Stimulated activated CD4-positive, alpha-beta T cell treated with anti-CD3 and anti-CD28 coated beads, TNF-alpha, amount 100 ng/mL, for 4 hours (primary cell): ENCODE measurements around the gene RUSF1.
A peak's percentile ranks its signal among the peaks of the same experiment; 100 is the strongest.
"Not testable (repeated sequence)": the region's sequence is repeated elsewhere in the genome, so short reads cannot be mapped to it uniquely, and the experiment has no call there.

Experiments
- DNase-seq, 3 experiments: peaks; one replicate each; pipeline ENCODE4 v3.0.0-alpha.2; 2020; ENCODE audit warnings: low read depth in 3 of 3

The RUSF1 gene

DNA sequence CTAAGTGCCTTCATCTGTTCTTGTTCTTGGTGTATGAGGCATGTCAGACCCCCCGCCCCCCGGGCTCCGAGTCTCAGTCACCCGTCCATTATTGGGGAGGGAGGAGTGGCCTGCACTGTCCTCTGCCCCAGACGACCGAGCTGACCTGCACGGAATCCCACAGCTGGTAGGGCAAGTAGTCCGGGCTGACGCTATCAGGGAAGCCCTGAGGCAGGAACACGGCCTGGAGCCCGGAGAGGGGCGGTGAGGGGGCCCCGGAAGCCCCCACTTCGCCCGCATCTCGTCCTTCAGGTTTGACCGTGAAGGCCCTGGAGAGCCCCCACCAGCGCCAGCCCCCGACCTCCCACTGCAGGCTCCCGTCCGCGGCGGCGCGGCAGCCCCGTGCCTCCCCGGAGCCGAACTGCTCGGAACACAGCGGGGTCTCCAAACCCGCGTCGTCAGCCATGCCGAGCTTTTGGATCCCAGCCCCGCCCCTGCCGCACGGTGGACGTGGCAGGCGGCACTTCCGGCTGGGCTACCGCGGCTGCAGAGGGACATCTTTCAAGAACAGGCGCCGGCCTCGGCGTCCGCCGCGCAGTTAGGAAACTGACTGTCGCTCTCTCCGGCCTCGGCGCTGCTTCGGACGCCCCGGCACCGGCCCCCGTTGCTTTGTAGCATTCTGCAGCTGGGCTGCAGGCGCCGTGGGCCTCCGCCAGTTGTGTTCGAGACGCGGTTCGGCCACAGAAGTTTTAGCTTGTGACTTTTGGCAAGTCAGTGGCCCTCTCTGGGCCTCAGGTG lies at the start of gene RUSF1:
TSS of gene RUSF1 (minus strand) at position 463 of the 777 bp plus-strand sequence. CDS start at position 445, 18 bp downstream.
- DNase-seq, result peak; percentile 58 to 83 (median 65)

DNA sequence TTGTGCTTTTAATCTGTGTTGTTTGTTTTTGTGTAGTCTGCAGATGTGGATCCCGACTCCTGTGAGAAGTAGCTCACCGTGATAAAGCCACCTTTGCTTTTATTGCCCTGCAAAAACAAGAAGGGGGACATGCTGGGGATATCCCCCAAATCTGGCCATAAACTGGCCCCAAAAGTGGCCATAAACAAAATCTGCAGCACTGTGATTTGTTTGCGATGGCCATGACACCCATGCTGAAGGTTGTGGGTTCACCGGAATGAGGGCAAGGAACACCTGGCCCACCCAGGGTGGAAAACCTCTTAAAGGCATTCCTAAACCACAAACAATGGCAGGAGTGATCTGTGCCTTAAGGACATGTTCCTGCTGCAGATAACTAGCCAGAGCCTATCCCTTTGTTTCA lies 34.6 kb upstream of the RUSF1 start:
- no peak for DNase-seq

DNA sequence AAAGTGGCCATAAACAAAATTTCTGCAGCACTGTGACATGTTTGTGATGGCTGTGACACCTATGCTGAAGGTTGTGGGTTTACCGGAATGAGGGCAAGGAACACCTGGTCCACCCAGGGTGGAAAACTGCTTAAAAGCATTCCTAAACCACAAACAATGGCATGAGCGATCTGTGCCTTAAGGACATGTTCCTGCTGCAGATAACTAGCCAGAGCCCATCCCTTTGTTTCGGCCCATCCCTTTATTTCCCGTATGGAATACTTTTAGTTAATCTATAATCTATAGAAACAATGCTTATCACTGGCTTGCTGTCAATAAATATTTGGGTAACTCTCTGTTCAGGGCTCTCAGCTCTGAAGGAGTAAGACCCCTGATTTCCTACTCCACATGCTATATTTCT lies 31.6 kb upstream of the RUSF1 start:
- DNase-seq, result not testable (repeated sequence)

DNA sequence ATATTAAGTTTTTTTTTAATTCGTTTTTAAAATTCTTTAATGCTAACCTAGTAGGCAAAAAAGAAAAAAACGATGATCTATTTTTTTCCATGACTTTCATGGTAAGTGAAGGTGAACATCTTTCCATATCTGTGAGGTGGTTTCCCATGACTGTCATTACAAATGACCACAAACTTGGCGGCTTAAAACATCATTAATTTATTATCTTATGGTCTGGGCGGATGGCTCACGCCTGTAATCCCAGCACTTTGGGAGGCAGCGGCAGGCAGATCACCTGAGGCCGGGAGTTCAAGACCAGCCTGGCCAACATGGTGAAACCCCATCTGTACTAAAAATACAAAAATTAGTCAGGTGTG lies 30.0 kb upstream of the RUSF1 start:
- not testable (repeated sequence) for DNase-seq

DNA sequence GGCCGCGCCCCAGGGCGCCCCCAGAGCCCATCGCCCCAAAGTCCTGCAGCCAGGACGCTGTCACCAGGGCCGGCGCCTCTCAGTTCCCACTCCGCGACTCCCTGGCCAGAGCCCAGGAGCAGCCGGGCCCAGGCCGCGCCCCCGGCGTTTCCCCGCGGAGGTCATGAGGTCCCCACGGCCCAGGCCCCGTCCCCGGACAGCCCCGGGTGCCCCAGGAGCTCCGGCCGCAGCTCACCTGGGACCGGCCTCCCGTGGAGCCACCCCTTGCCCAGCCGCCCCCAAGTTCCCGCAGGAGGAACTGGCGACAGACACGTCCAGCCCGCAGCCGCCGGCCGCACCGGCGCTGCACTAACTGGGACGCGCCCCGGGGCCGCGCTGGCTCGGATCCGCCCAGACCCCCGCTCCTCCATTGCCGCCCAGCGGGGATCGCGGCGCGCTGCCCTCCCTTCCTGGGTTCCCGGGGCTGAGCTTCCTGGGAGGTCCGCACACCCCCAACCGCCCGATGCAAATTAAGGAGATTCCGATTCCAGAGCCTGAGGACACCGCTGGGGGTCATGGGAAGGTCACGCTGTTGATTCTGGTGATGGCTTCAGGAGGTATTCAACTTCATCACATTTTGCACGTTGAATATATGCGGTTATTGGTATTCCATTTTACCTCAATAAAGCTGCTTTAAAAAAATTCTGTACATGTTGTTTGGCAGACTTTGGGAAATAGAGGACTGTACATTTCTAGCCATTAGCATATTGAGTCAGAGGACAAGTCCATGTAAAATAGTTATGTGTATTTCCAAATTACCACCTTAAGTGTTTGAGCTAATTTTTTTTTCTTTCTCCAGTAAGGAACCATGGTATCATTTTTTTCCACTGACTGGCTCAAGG lies 29.4 kb upstream of the RUSF1 start:
- no peak for DNase-seq

DNA sequence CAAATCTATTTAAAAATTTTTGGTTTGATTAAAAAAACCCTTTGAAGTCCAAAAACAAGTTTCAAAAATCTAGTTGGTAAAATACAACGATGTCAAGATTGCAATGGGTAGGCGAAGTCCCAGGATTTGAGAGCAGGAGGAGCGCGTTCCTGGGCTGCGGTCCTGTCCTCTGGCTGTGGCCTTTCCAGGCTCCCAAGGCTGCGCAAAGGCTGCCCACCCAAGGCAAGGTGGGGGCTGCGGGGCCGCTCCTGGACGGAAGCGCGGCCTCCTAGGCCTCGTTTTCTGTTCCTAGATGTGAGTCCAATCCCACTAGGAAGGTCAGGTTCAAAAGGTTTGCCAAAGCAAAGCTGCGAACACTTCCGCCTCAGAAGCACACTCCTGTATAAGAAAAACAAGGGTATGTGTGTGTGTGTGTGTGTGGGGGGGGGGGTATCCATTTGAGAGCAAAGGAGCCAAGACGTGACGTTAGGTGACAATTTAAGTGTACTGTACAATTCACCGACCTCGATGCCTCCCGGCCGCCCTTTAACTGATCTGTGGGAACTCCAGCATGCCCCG lies 28.7 kb upstream of the RUSF1 start:
- DNase-seq, result no peak

DNA sequence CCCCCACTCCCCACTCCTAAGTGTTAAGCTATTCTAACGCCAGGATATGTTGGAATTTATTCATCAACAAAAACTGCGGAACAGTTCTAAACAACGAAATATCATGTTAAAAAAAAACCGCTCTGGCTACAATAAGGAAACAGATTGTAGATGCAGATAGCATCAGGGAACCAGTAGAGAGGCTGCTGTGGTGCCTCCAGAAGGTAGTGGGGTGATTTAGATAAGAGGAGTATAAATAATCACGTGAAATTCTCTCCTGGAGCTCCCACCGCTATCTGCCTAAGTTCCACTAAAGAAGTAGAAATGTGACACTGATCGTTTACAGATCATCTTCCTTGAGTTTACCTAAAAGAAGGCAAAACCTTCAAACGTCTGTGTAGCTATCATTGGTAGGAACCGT lies 27.5 kb upstream of the RUSF1 start:
- no peak for DNase-seq

DNA sequence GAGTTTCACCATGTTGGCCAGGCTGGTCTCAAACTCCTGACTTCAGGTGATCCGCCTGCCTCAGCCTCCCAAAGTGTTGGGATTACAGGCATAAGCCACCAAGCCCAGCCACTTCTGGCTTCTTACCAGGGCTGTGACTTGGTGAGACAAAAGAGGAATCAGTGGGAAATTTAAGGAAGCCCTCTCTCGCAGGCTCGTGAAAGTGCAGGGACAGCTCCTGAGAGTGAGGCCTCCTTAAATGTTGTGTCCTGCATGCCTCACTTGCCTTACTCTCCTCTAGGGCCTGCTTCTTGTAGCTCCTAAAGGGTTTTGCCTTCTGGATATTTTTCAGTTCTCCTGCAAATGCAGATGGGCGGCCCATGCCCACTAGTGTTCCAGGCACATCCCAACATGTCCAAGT lies 24.7 kb upstream of the RUSF1 start:
- no peak for DNase-seq

DNA sequence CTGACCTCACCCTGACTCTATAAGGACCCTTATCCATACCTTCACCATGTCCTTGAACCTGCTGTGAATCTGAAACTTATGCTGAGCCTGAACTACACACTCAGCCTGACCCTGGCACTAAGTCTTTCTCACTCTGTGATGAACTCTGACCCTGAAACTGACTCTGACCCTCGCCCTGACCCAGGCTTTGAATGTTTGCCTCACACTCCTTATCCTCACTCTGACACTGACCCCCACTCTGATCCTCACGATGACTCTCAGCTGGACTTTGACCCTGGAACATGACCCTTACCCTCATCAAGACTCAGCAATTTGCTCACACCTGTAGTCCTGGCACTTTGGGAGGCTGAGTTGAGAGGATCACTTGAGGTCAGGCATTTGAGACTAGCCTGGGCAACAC lies 23.9 kb upstream of the RUSF1 start:
- DNase-seq, result no peak

DNA sequence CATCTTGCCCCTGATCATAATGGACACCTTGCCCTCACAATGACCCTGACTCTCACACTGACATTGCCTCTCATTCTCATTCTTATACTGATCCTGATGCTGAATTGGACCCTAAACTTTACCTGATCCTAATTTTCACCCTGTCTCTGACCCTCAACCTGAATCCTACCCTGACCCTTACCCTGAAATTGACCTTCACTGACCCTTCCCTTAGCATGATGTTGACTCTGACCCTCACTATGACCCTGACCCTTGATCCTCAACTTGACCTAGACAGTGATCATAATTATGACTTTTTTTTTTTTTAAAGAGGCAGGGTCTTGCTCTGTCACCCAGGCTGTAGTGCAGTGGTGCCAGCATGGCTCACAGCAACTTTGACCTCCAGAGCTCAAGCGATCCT lies 22.9 kb upstream of the RUSF1 start:
- no peak for DNase-seq

DNA sequence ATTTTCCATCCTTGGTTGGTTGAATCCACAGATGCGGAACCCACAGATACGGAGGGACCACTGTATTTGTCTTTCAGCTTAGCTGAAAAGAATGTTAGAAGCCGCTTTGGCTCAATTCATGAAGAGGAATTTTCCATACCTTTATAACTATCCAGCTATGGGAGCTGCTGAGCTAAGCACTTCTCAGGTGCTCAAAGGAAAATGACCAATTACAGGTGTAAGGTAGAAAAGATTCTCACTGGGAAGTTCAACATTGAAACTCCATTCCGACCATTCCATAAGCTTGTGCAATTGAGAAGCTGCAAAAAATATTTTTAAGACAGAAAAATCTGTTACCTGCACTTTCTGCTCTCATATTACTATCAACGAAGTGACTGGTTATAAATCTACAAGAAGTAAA lies 22.2 kb upstream of the RUSF1 start:
- no peak for DNase-seq

DNA sequence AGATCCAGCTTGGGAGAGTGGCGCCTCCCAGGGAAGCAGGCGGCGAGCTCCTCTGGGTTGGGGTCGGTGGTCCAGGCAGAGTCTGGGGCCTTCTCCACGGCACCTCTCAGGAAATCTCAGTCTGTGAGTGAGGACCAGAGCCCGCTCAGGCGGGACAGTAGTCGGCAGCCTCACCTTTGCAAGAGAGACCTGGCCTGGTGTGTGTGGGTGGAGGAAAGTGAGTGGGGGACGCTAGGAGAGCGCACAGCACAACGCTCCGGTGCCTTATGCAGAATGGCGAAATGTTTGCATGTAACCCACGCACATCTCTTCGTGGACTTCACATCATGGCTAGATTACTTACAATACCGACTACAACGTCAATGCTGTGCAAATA lies 21.7 kb upstream of the RUSF1 start:
- no peak for DNase-seq

DNA sequence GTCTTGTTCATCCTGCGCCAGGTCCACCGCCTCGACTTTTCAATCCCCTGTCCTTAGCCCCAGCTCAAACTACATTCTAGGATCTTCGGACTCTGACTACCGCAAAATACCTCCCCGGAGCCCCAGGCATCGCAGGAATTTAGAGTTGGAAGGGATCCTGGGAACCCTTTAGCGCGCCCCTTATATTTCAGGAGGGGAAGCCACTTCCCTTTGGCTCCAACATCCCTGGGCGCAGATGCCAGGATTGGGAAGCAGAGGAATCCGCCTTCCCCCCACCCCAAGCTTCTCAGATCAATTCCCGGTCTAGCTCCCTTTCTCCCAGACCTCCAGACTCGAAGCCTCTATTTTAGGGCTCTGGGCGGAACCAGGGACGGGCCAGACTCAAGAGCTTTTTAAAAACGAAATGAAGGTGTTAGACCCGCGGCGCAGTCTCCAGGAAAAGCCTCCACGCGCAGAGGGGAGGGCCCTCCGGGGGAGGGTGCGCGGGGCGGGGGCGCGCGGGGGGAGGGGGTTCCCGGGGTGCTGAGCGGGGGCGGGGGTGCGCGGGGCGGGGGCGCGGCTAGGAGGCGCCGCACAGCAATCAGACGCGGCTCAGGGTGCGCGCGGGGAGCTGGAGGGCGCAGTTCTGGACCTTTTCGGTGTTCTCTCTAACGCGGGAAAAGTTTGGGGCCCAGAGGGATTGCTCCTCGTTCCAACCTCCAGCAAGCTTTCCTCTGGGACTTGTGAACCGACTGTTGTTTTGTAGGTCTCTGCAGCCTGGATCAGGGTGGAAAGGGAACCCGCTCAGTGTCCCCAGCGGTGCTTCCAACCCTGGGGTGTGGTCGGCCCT lies 21.1 kb upstream of the RUSF1 start:
- peak in 1 of 3 experiments; percentile 15 for DNase-seq

DNA sequence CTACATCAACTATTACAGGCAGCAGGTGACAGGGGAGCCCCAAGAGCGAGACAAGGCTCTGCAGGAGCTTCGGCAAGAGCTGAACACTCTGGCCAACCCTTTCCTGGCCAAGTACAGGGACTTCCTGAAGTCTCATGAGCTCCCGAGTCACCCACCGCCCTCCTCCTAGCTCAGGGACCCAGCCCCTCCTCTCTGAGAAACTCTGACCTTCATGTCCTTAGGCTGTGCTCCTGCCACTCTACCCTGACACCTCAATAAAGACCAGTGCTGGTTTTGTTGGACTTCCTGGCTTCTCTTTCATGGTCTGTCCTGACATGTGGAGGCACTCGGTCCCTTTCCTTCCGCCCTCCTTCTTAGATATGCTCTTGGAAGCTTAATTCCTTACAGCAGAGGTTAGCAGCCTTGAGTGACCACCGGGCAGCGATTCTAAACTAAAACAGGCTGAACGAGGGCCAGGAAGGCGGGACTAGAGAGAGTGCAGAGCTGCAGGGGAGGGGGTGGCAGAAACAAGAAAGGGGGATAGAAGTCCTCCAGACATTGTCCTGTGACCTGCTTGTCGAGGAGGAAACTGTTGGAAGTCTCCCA lies 20.4 kb upstream of the RUSF1 start:
- DNase-seq, result no peak

DNA sequence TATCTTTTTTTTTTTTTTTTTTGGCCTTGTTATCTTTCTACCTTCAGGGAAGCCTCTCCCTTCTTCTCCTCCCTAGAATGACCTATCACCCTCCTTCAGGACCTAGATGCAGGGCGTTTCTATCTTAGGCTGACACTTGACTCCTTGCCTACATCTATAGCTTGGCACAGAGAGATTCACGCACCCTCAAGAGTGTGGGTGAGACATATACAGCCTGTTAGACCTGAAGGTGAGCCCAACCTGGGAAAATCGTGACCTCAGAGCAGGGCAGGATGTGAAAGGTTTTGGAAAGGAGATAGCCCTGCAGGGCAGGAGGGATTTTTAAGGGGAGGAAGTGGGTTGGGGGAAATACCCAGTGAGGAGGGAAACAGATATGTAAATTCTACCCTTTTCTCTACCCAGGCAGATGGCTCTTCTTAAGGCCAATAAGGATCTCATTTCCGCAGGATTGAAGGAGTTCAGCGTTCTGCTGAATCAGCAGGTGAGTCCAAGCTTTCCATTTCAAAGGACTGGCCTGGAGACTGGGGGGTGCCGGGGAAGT lies 19.6 kb upstream of the RUSF1 start, which contains the start of gene AHSP:
TSS of gene AHSP (plus strand) at position 167 of the 541 bp plus-strand sequence. CDS start at position 407, 240 bp downstream.
- DNase-seq, result no peak

DNA sequence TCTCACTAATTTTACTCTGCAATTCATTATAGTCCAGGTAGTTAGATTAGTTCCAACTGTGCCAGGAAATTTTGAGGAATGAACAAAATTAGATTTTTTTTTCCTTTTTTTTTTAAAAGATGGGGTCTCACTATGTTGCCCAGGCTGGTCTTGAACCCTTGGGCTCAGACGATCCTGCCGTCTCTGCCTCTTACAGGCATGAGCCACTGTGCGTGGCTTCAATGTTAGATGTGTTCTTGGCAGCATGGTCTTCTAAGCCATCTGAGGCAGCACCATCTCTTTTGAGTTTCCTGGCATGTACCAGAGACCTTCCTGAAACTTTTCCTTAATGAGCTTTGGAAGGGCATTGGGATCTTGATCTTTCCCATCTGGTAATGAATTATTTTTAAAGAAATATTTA lies 16.9 kb upstream of the RUSF1 start:
- DNase-seq, result no peak

DNA sequence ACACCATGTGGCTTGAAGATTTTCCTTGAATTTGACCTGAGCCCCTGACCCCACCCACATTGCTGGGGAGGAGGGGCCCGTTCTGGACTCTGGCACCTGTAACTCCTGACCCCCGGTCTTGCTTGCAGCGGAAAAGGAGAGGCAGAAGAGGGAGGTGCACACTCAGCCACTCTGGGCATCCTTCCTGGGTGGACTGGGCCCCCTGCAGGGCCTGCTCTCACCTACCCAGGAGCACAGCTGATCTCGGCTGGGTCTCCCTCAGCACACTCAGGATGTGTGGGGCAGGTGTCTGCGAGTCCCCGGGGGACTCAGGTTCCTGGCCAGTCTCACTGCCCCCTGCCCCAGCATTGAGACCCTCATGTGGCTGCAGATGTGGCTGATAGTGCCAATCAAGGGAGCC lies 15.6 kb upstream of the RUSF1 start:
- DNase-seq, result not testable (repeated sequence)

DNA sequence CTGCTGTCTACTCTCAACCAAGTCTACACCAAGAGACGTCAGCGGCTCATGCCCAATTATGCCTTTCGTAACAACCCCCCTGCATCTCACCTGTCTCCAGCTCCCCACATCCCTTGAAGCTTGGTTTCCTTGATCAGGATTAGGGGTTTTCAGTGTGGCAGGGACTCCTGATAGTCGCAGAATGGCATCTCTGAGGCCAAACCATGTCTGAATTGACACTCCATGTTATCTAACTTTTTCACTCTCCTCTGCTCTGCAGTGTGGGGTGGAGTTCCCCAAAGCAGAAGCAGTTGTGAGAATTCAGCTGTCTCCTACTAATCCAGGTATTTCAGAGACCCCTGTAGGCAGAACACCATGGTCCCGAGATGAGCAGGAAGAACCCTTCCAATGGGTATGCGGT lies 13.9 kb upstream of the RUSF1 start:
- no peak for DNase-seq

DNA sequence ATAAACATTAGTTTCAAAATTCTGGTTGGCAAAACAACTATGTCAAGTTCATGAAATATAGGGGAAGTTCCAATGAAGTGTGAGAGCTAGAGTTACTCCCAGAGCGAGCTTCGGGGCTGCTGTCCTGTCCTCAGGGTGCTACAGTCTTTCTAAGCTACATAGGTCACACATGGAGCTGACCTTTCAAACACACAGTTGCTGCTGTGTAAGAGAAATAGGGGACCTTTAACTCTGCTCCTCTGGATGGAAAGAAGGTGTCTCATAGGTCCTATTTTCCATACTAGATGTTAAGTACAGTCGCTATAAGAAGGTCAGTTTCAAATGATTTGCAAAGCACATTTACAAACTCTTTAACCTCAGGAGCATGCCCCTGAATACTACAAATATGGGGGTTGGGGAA lies 13.2 kb upstream of the RUSF1 start:
- DNase-seq, result no peak

DNA sequence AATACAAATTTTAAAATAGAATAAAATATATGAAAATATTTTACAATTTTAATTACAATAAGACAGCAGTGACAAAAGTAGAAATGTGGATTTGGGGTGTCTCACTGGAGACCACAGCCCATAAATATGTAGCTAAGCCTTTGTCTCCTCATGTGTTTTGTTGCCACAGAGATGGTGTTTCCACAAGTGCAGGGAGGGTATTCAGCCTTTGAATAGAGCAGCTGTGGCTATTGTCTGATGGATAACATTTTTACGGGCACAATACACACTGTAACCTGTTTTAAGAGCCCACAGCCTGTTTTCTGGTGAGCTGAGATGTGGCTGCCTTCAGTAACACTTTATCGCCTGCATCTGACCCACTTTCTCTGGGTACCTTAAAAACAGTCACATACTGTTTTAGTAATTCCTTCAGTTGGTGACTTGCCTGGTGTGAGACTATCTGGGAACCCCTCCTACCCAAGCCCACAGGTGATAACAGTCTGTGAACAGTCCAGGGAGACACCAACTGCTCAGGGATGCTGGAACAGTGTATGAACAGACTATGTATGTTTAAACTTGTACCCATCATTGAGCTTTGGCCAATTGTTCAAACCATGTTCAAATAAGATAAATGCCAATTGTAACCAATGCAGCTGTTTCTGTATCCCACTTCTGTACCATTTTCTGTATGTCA lies 11.7 kb upstream of the RUSF1 start:
- DNase-seq, result no peak
